GM12892 (cell line): Measurements from ENCODE around the gene TMSB4X.
"Not testable (repeated sequence)": the region's sequence is repeated elsewhere in the genome, so short reads cannot be mapped to it uniquely, and the experiment has no call there.

Experiments used
- DNase-seq: peaks from one replicate; pipeline ENCODE4 v3.0.0; 2011; ENCODE audit not compliant: insufficient read length
- FAIRE-seq: peaks from 2 replicates; lab custom pipeline; 2011; peaks lifted over from hg19 to GRCh38; lab: Jason Lieb, UNC
- POLR2A ChIP-seq: IDR thresholded peaks from 2 replicates; pipeline ENCODE4 v1.6.1; 2011; ENCODE audit warnings: low read depth, low read length, control low read depth
- POLR2AphosphoS5 ChIP-seq: IDR thresholded peaks from 2 replicates; pipeline ENCODE4 v1.6.1; 2011; ENCODE audit warnings: low read depth, low read length, control low read depth
- TAF1 ChIP-seq: IDR thresholded peaks from 2 replicates; pipeline ENCODE4 v1.6.1; 2011; ENCODE audit warnings: low read depth, mild to moderate bottlenecking, control low read depth, low read length, borderline replicate concordance

The TMSB4X gene

DNA sequence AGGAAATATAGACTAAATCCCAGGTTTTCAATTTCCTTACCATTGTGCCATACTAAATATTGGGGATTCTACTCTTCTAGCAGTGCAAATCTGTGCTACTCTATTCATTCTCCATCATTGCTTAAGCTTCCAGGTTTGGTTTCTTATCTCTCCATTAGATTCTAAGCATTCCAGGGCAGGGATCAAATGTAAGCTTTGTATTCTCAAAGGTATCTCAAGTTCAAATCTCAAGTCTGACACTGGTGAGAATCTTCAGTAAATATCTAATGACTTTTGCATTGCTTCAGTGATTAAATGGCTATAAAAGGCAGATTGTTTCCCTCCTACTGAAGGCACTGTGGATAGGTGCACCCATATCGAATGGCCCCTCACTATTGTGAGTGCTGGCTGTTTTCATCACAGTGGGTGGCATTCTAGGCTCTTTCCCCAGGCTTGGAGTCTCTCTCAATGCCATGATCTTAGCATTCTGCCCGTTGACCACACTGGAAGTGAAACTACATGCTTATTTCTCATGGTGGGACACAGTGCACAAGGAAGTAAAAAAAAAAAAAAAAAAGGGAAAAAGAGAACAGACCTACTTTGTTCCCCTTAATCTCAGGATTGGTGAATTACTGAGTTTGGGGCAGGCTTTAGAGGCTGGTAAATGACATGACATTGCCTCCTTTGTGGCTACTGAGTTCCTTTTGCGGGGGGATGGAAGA is 40.8 kb downstream of the TMSB4X start:
- DNase-seq, result no peak
- TF ChIP-seq TAF1 (no peak), POLR2AphosphoS5 (no peak), POLR2A (no peak)
- peak; percentile 62 for FAIRE-seq

DNA sequence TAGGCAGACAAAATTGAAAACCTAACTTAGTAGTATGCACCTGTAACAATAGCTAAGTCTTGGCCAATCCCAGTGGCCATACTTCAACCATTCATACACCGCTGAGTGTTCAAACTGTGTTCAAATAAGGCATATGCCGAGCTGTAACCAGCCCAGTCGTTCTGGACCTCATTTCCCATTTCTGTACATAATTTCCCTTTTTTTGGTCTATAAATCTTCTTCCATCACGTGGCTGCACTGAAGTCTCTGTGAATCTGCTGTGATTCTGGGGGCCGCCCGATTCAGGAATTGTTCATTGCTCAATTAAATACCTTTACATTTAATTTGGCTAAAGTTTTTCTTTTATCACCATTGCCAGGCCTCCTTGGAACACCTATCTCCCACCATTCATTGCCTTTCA is 41.8 kb downstream of the TMSB4X start:
- DNase-seq, FAIRE-seq: not testable (repeated sequence)

DNA sequence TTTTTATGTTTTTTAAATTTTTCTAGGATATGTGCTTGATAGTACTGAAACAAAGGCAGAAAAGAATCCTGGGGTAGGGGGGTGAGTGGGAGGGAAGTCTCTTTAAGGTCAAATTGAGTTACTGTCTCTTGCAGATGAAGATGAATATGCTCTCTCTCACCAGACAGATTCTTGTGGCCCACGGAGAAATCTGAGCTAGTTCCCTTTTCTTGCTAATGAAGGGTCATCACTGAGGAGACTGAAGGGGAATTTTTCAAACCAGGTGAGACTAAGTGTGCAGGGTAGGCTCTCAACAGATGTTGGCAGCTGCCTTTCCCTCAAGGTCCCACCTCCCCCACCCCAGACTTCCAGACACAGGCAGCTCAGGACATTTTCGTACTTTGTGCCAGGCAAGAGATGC is 48.0 kb downstream of the TMSB4X start:
- no peak for TF ChIP-seq POLR2AphosphoS5
- no peak for DNase-seq
- FAIRE-seq, result no peak

DNA sequence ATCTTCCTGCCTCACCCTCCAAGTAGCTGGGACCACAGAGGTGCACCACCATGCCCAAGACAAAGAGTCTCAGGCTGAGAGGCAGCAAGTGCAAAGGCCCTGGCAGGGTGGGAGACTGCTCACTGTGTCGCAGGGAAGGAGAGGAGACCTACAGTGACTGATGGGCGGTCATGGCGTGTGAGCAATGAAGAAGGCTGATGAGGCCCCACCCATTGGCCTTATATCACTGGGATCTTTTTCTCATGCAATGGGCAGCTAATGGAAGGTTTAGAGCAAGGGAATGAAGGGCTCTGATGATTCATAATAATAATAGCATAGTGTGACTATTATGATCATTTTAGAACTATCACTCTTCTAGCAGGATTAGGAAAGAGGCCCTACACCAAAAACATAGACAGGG is 48.7 kb downstream of the TMSB4X start:
- no peak for TF ChIP-seq POLR2A
- TF ChIP-seq TAF1, result no peak
- no peak for TF ChIP-seq POLR2AphosphoS5
- no peak for DNase-seq
- no peak for FAIRE-seq

DNA sequence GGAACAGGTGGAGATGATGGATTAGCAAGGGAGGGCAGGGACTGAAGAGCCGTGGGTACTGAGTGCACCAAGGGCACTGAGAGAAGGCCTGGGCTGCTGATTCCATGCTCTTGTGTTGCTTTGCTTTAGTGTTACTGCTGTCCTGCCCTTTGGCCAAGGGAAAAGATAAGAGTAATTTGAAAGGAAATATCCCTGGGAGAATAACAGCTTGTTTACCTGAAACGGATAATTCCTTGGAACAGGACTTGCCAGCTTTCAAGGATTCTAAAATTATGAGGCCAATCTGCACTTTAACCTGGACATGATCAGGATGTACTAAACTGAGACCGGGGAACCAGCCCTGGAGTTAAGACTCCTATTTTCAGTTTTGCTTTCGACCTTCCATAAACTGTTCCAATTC is 49.1 kb downstream of the TMSB4X start:
- no peak for TF ChIP-seq POLR2AphosphoS5
- TF ChIP-seq POLR2A, result no peak
- no peak for TF ChIP-seq TAF1
- FAIRE-seq, result no peak

DNA sequence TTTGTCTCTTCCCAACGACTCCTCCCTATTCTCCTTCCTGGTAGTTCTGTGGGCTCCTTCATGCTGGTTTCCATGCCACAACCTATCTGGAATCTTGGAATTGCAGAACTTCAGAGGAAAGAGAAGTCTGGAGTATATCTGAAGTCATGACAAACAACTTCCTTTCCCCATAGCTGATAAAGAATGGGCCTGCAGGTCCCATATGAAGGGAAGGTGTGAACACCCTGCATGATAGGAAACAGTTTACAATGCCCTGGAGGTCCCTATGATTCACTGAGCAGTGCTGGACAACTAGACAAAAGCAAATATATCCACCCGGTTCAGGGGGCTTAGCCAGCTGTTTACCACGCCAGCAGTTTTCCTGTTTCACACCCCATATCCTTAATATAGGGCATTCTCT is 50.1 kb downstream of the TMSB4X start:
- DNase-seq (no peak), FAIRE-seq (no peak)
- TF ChIP-seq POLR2A (no peak), TAF1 (no peak), POLR2AphosphoS5 (no peak)

More for the DNA sequence above, 49.1 kb downstream of the TMSB4X start:
- DNase-seq, result no peak
